HG03571 (cell line): Measurements from ENCODE around the gene NTSR1.

Source experiments
- ATAC-seq: cut with Tn5 transposase; IDR thresholded peaks from one replicate; pipeline ENCODE4 v1.9.1; 2021; ENCODE audit not compliant: unreplicated experiment

Gene NTSR1

GRCh38 chr20:62707276-62707920, 1.2 kb upstream of the NTSR1 start:
- no peak for ATAC-seq

GRCh38 chr20:62707921-62708521, 615 bp upstream of the NTSR1 start:
- no peak for ATAC-seq

DNA sequence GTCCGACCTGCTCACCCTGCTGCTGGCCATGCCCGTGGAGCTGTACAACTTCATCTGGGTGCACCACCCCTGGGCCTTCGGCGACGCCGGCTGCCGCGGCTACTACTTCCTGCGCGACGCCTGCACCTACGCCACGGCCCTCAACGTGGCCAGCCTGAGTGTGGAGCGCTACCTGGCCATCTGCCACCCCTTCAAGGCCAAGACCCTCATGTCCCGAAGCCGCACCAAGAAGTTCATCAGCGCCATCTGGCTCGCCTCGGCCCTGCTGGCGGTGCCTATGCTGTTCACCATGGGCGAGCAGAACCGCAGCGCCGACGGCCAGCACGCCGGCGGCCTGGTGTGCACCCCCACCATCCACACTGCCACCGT, 885 bp downstream of the NTSR1 start:
- no peak for ATAC-seq

DNA sequence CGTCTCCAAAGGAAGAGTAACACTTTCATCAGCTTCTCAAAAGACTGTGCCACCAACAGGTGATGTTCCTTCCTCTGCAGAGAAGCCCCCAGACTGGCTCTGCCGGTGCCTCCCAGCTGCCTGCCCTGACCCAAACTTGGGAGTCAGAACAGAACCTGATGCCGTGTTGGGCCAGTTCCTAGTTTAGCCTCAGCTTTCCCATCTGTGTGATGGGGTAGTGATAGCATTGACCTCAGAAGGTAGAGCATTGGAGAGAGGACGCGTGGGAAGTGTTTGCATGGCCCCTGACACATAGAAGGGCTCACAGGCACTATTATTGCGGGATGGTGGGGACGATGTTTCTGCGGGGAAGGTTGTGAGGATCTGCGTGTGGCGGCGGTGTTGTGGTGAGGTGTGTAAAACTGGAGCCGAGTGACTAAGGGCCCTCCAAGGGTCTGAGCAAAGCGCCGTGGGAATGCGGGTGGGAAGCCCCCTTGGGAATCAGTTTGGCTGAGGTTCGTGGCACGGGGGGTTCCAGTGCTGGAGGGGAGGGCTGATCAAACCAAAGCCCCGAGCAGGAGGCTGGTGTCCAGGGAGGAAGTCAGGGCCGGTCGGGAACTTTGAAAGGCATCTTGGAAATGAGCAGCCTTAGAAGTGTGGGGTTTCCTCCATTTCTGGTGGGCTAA, 1.7 kb downstream of the NTSR1 start:
- ATAC-seq, result no peak

- no peak for ATAC-seq
Measured at GRCh38 chr20:62710886-62711702, 2.5 kb downstream of the NTSR1 start.

DNA sequence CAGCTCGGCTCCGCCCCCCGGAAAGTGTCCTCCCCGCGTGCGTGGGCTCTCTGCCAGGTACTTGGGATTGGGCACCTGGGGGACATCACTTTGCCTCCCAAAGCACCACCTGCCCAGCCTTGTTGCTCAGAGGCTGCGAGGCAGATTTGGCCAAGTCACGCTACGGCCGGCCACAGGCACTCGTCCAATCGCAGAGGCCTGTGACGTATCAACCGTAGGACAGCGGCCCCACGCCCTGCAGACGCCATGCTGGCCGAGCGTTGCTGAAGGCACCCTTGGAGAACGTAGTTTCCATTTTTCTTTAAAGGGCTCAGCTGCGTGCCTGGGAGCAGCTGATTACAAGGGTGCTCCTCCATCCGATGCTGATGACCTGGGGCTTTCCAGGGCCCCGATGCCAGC, 3.1 kb downstream of the NTSR1 start:
- no peak for ATAC-seq

GRCh38 chr20:62712606-62713005, 4.0 kb downstream of the NTSR1 start:
- ATAC-seq, result no peak

DNA sequence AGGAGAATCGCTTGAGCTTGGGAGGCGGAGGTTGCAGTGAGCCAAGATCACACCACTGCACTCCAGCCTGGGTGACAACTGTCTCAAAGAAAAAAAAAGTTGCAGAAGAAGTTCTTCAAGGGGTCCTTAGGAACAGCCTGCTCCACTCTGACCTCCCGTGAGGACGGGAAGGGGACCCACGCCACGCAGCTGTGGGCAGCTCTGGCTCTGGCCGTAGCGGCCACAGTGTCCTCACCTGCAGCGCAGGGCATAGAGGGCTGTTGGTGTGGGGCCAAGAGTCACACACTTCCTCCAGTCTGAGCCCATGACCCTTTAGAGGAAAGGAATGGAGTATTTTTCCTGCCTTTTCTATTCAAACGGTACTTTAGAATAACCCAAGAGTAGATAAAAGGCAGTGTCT, 5.4 kb downstream of the NTSR1 start:
- ATAC-seq, result no peak

DNA sequence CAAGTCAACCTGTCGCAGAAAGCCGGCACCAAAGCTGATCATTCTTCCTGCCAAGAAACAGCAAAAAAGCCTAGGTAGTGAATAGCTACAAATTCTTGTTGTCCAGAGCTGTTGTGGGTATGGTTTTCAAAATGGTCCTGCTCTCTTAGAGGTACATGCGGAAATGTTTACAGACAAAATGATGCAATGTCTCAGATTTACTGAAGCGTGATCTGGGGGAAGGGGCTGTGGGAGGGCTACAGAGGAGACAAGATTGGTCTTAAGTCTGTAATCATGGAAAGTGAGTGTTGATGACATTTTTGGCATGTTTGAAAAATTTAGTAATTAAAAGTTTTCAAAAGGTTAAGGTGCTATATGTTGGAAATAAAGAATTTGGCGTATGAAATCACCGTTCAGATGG, 6.2 kb downstream of the NTSR1 start:
- no peak for ATAC-seq

DNA sequence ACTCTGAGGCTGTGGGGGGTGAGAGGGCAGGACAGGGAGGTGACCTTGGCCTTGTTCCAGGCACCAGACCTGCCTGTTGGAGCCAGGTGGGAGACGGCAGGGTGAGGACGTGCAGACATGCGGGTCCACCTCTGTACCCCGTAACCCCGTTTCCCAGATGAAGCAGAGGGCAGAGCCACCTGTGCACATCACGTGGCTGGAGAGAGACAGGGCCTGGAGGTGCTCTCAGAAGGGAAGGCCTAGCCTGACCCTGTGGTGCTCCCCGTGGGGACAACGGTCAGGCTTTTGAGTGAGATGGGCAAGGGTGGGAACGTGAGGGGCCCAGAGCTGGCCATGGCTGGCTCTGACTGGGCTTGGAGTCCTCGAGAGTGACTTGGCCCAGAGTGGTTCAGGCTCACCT, 6.6 kb downstream of the NTSR1 start:
- no peak for ATAC-seq

DNA sequence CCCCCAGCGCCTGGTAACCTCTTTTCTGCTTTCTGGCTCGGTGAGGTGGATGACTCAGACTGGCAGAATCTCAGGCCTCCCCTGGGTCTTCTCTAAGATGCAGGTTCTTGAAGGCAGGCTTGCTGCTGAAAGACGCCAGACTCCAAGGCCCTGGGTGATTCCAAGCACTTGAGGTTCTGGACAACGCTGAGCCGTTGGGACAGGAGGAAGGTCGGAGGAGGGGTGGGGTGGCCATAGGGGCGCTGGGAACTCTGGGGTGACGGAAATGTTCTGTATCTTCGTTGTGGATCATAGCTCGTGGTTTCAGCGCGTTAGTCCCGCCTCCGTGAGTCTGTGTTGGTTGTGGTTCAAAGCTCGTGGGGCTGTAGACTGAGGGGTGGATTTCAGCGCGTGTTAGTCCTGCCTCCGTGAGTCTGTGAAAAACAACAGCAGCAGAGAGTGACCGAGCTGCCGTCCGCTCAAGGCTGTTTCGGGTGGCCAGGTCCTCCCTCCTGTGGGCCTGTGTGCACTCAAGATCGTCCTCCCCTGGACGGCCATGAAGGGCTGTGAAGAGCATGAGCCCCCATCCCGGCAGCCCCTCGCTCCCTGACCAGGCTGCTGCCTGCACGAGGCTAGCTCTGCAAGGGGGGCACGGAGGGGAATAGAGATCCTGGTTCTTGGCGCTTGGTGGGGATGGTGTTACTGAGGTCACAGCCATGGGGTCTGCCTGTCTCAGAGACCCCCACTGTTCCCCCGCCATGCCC, 7.7 kb downstream of the NTSR1 start:
- ATAC-seq, result no peak

- ATAC-seq, result no peak
Measured at GRCh38 chr20:62716941-62717310, 8.3 kb downstream of the NTSR1 start.

DNA sequence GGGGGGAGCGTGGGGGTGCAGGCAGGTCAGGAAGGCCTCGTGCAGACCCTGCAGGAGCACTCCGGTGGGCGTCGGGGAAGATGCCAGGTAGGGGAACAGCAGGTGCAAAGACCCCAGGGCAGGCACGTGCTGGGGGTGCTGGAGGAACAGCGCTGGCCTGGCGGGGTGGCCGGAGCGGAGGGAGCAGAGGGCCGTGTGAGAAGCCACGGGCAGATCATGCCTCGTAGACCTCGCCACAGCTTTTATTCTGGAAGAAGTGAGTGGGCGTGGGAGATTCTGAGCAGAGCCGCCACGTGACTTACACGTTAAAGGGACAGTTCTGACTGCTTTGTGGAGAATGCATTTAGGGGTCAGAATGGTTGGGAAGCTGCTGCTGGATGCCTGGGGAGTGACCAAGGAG, 9.3 kb downstream of the NTSR1 start:
- no peak for ATAC-seq

- no peak for ATAC-seq
Measured at GRCh38 chr20:62718546-62718945, 9.9 kb downstream of the NTSR1 start.

DNA sequence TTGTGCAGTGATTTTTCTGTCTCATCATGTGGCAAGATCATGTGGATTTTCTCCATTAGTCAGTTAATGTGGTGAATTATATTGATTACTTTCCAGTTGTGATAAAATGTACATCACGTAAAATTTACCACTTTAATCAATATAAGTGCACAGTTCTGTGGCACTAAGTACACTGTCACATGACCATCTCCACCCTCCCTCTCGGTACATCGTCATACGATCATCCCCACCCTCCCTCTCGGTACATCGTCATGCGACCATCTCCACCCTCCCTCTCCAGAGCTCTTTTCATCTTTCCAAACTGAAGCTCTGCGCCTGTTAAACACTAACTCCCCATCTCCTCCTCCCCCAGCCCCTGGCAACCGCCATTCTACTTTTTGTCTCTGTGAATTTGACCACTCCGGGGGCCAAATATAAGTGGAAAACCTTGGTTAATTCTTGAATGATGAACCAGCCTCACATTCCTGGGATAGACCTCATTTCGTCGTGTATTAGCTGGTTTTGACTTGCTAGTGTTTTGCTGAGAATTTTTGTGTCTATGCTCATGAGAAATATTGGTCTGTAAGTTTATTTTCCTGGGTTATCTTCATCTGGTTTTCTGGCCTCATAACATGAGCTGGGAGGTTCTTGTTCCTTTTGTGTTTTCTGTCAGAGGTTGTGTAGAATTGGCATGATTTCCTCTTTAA, 10.8 kb downstream of the NTSR1 start:
- ATAC-seq, result no peak

- ATAC-seq, result no peak
Measured at GRCh38 chr20:62721511-62722370, 13.1 kb downstream of the NTSR1 start.

GRCh38 chr20:62722627-62723026, 14.0 kb downstream of the NTSR1 start:
- no peak for ATAC-seq

GRCh38 chr20:62723351-62723750, 14.7 kb downstream of the NTSR1 start:
- ATAC-seq, result no peak

GRCh38 chr20:62723768-62724450, 15.3 kb downstream of the NTSR1 start:
- ATAC-seq, result no peak
